Measurements from ENCODE around the gene FOXF1. TPM values are rescaled to one million over a fixed set of nuclear protein-coding genes. Genes with fewer than 3 reads are reported as not detected.

The FOXF1 gene
- total RNA-seq, 1 donor from 2014 or later = 4.2 TPM

- DNase-seq (ENCODE audit: low spot score) = peak; percentile 99
Observed at GRCh38 chr16:86554917-86555703, 44.8 kb downstream of the FOXF1 start, which contains the start of gene MTHFSD. Gene MTHFSD, minus strand, starts transcription at chr16:86555235. Its CDS starts 51 bp downstream, at chr16:86555184.

- no peak for DNase-seq (ENCODE audit: low spot score)
Observed at GRCh38 chr16:86555704-86556075, 45.4 kb downstream of the FOXF1 start.

GRCh38 chr16:86556576-86556975 is 46.2 kb downstream of the FOXF1 start:
- DNase-seq (ENCODE audit: low spot score) = no peak

GRCh38 chr16:86557587-86557986 is 47.3 kb downstream of the FOXF1 start:
- DNase-seq (ENCODE audit: low spot score) = no peak

- DNase-seq (ENCODE audit: low spot score) = peak; percentile 49
Observed at GRCh38 chr16:86558355-86559193, 48.2 kb downstream of the FOXF1 start.

- peak; percentile 72 for DNase-seq (ENCODE audit: low spot score)
Observed at GRCh38 chr16:86559802-86560305, 49.5 kb downstream of the FOXF1 start.

- DNase-seq (ENCODE audit: low spot score) = peak; percentile 18
Observed at GRCh38 chr16:86562356-86562755, 52.0 kb downstream of the FOXF1 start.

GRCh38 chr16:86563469-86564345 is 53.4 kb downstream of the FOXF1 start:
- peak; percentile 95 for DNase-seq (ENCODE audit: low spot score)

Other genes starting within 250 kb of the FOXF1 start
- 10.2 TPM for gene MTHFSD, start 44.7 kb downstream of the FOXF1 start, total RNA-seq
- 0.42 TPM for gene FOXC2, start 56.3 kb downstream of the FOXF1 start, total RNA-seq
- gene FOXL1, start 68.0 kb downstream of the FOXF1 start, total RNA-seq = 0.26 TPM